Measurements from ENCODE around the gene IKZF2. TPM values are rescaled to one million over a fixed set of nuclear protein-coding genes. Genes with fewer than 3 reads are reported as not detected.

Gene IKZF2
- total and polyA plus RNA-seq, 10 of the 15 experiments (the other 5 are each of a cell fraction or from before 2014, with no cell fraction given): 15.2 to 266 (median 87.2) TPM

- peak; percentile 99 for TF ChIP-seq IRF4 (IDR thresholded peaks at IDR 0.05; ENCODE audit: low read depth, low read length)
- peak; percentile 29; the same call in 1 of the 2 replicates for TF ChIP-seq CBX5 (IDR thresholded peaks at IDR 0.05; ENCODE audit: low read depth)
- peak; percentile 96 for TF ChIP-seq MTA2 (IDR thresholded peaks at IDR 0.05; ENCODE audit: low read depth)
- TF ChIP-seq HCFC1 (IDR thresholded peaks at IDR 0.05; ENCODE audit: low read length): no peak
- no peak for TF ChIP-seq YY1 (IDR thresholded peaks at IDR 0.05; ENCODE audit: low read depth, low read length)
- TF ChIP-seq FOS (IDR thresholded peaks at IDR 0.05; ENCODE audit: borderline replicate concordance, extremely low read depth, insufficient read length): no peak
- TF ChIP-seq NFYA (IDR thresholded peaks at IDR 0.05; ENCODE audit: borderline replicate concordance, low read depth, low read length): no peak
- TF ChIP-seq NBN (IDR thresholded peaks at IDR 0.05): peak; percentile 65; the same call in 1 of the 2 replicates
- no peak for TF ChIP-seq PRDM15 (CRISPR knock-in tag; IDR thresholded peaks at IDR 0.05)
- no peak for TF ChIP-seq RBBP5 (conservative IDR thresholded peaks at IDR 0.05)
- peak; percentile 94 for TF ChIP-seq PML (IDR thresholded peaks at IDR 0.05; ENCODE audit: low read length)
- TF ChIP-seq SIN3A (IDR thresholded peaks at IDR 0.05; ENCODE audit: low read depth, low read length): no peak
- TF ChIP-seq ZBED1 (IDR thresholded peaks at IDR 0.05; ENCODE audit: borderline replicate concordance): peak; percentile 97
- peak; percentile 44; the same call in 1 of the 2 replicates for TF ChIP-seq REST (IDR thresholded peaks at IDR 0.05; ENCODE audit: low read depth, low read length)
- peak; percentile 94; the same call in 1 of the 2 replicates for TF ChIP-seq MTA3 (IDR thresholded peaks at IDR 0.05; ENCODE audit: borderline replicate concordance, low read length)
- no peak for TF ChIP-seq SUPT20H (IDR thresholded peaks at IDR 0.05; ENCODE audit: borderline replicate concordance, control insufficient read depth, low read depth, low read length)
- no peak for TF ChIP-seq IRF3 (IDR thresholded peaks at IDR 0.05)
- no peak; the same call in 1 of the 2 replicates for TF ChIP-seq ZSCAN29 (IDR thresholded peaks at IDR 0.05)
- no peak for TF ChIP-seq E2F4 (IDR thresholded peaks at IDR 0.05; ENCODE audit: low read depth, low read length)
- peak; percentile 88 for TF ChIP-seq BACH1 (IDR thresholded peaks at IDR 0.05; ENCODE audit: borderline replicate concordance)
- no peak for TF ChIP-seq CHD4 (IDR thresholded peaks at IDR 0.05)
Observed at GRCh38 chr2:213015387-213016165, 135.8 kb downstream of the IKZF2 start (continued).

All from GM12878 (cell line).